ENCODE measurements around the gene PON3.

The PON3 gene

DNA sequence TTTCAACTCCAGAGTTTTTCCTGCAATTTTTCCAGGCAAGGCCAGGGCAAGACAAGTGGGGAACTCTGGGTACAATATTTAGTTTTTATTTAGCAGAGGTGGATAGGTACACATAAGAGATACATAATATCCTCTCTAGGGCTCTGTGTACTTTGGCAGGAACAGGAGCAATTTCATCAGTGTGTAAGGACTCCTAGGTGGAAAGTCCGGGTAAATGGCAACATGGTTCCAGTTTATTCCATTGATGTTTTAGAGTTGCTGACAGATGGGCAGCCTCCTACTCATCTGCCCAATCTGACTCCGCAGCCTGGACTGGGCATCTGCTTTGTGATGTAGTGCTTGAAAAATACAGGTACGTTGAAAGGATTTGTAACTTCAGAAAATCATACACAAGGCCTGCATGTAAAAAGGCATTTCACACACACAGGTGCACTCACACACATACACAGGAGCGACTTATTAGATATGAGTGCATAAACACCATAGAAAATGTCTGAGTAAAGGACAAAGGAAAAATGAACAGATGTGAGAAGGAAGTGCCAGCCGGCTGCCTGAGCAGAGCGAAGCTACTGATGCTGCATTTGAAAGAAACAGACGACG is 77.6 kb downstream of the PON3 start:
- no peaks in the 10 kb centered on the region for H3K9me3 ChIP-seq (ENCODE audit: control insufficient read depth, low read depth, low read length)
- H3K36me3 ChIP-seq (ENCODE audit: control insufficient read depth, low read depth, low read length): no peaks in the 10 kb centered on the region
- no peaks in the 10 kb centered on the region for H3K4me1 ChIP-seq (ENCODE audit: control insufficient read depth, low read depth, low read length)
- H3K27ac ChIP-seq (ENCODE audit: low read length): no peak overlapping the region
- no peak overlapping the region for H3K9ac ChIP-seq (ENCODE audit: low read length)
- H3K27me3 ChIP-seq (ENCODE audit: control insufficient read depth, insufficient read depth, low read length): no peaks in the 10 kb centered on the region
- H3K4me3 ChIP-seq (ENCODE audit: low read length): no peak overlapping the region

DNA sequence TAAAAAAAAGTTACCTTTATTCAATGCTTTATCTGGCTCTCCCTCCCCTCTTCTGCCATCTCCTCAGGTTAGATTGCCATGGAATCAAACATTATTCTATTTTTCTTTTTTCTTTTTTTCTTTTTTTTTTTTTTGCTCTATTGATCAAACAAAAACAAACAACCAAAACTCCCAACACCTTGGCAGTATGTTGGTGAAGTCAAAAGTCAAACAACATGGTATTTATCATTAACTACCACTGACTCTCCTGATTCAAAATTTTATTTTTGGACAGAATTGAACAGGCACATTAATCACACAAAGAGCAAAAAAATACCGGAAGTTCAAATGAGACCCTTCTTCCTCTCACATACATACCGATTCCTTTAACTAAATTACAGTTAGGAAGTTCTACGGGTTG is 78.2 kb downstream of the PON3 start:
- Histone ChIP-seq H3K4me3 (ENCODE audit: low read length) (no peak overlapping the region), H3K27me3 (ENCODE audit: control insufficient read depth, insufficient read depth, low read length) (no peaks in the 10 kb centered on the region), H3K36me3 (ENCODE audit: control insufficient read depth, low read depth, low read length) (no peaks in the 10 kb centered on the region), H3K4me1 (ENCODE audit: control insufficient read depth, low read depth, low read length) (no peaks in the 10 kb centered on the region), H3K27ac (ENCODE audit: low read length) (no peak overlapping the region), H3K9ac (ENCODE audit: low read length) (no peak overlapping the region), H3K9me3 (ENCODE audit: control insufficient read depth, low read depth, low read length) (no peaks in the 10 kb centered on the region)

DNA sequence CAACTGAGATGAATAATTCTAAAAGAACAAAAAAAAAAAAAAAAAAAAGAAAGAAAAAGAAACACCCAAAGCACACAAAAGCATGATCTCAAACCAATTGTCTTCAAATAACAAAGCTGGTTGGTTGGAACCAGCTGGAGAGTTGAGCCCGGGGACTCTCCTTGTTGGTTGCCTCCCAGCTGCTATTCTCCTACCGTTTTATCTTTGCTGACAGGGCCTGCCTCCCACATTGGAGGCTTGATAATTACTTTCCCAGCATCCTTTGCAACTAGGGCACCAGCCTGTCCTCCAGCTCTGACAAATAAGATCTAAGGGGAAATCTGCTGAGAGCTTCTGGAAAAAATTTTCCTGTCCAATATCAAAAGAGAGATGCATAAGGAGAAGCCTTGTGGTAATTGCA is 78.6 kb downstream of the PON3 start:
- Histone ChIP-seq H3K4me3 (ENCODE audit: low read length) (no peak overlapping the region), H3K9me3 (ENCODE audit: control insufficient read depth, low read depth, low read length) (no peaks in the 10 kb centered on the region), H3K9ac (ENCODE audit: low read length) (no peak overlapping the region), H3K27ac (ENCODE audit: low read length) (no peak overlapping the region), H3K4me1 (ENCODE audit: control insufficient read depth, low read depth, low read length) (no peaks in the 10 kb centered on the region), H3K27me3 (ENCODE audit: control insufficient read depth, insufficient read depth, low read length) (no peaks in the 10 kb centered on the region), H3K36me3 (ENCODE audit: control insufficient read depth, low read depth, low read length) (no peaks in the 10 kb centered on the region)

DNA sequence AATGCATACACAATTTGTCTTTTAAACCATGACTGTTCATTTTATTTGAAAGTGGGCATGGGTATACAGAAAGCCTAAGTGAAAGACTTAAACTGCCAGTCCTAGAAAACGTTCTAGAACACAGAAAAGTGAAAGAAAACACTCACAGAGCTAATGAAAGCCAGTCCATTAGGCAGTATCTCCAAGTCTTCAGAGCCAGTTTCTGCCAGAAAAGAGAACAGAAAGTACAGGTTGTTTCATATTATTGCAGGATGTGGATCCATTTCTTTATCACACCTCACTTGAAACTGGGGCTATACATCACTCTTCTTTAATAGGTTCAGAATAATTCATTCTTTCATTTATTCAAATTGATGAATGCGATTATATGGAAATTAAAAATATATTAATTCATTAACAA is 79.6 kb downstream of the PON3 start:
- no peaks in the 10 kb centered on the region for H3K27me3 ChIP-seq (ENCODE audit: control insufficient read depth, insufficient read depth, low read length)
- H3K9me3 ChIP-seq (ENCODE audit: control insufficient read depth, low read depth, low read length): no peaks in the 10 kb centered on the region
- H3K27ac ChIP-seq (ENCODE audit: low read length): no peak overlapping the region
- no peak overlapping the region for H3K9ac ChIP-seq (ENCODE audit: low read length)
- H3K4me3 ChIP-seq (ENCODE audit: low read length): no peak overlapping the region
- no peaks in the 10 kb centered on the region for H3K4me1 ChIP-seq (ENCODE audit: control insufficient read depth, low read depth, low read length)
- H3K36me3 ChIP-seq (ENCODE audit: control insufficient read depth, low read depth, low read length): no peaks in the 10 kb centered on the region

DNA sequence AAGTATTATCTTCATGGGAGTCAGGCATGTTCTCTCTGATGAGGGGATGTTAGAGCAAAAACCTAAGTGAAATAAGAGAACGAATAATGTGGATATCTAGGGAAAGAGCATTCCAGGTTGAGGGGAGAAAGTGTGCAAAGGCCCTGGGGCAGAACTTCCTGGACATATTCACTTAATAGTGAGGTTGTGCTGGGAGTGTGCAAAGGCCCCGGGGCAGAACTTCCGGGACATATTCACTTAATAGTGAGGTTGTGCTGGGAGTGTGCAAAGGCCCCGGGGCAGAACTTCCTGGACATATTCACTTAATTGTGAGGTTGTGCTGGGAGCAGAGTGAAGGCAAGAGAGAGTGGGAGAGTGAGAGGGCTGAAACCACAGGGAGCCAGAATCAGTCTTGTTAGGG is 83.6 kb downstream of the PON3 start:
- no peak overlapping the region for H3K9ac ChIP-seq (ENCODE audit: low read length)
- H3K4me1 ChIP-seq (ENCODE audit: control insufficient read depth, low read depth, low read length): no peaks in the 10 kb centered on the region
- H3K4me3 ChIP-seq (ENCODE audit: low read length): no peak overlapping the region
- no peaks in the 10 kb centered on the region for H3K27me3 ChIP-seq (ENCODE audit: control insufficient read depth, insufficient read depth, low read length)
- H3K27ac ChIP-seq (ENCODE audit: low read length): no peak overlapping the region
- no peaks in the 10 kb centered on the region for H3K9me3 ChIP-seq (ENCODE audit: control insufficient read depth, low read depth, low read length)
- H3K36me3 ChIP-seq (ENCODE audit: control insufficient read depth, low read depth, low read length): no peaks in the 10 kb centered on the region

DNA sequence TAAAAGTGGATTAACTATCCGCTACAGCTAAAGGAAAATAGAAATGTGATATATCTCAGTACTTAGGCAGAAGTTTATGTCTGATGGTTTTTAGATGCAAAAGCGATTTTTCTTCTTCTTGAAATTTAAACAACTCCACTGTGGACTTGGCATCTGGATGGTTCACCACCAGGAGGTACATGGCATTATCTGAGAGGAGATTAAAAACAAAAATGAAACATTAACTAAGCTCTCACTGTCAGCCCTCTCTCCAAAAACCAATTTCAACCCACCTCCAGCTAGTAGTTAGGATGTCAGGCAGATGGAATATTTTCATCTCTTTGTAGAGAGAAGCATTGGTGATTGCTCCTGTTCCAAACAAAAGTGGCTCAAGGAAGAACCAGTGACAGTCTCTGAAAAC is 84.8 kb downstream of the PON3 start:
- no peak overlapping the region for H3K4me3 ChIP-seq (ENCODE audit: low read length)
- H3K36me3 ChIP-seq (ENCODE audit: control insufficient read depth, low read depth, low read length): no peaks in the 10 kb centered on the region
- no peaks in the 10 kb centered on the region for H3K9me3 ChIP-seq (ENCODE audit: control insufficient read depth, low read depth, low read length)
- H3K4me1 ChIP-seq (ENCODE audit: control insufficient read depth, low read depth, low read length): no peaks in the 10 kb centered on the region
- H3K27ac ChIP-seq (ENCODE audit: low read length): no peak overlapping the region
- no peak overlapping the region for H3K9ac ChIP-seq (ENCODE audit: low read length)
- no peaks in the 10 kb centered on the region for H3K27me3 ChIP-seq (ENCODE audit: control insufficient read depth, insufficient read depth, low read length)

DNA sequence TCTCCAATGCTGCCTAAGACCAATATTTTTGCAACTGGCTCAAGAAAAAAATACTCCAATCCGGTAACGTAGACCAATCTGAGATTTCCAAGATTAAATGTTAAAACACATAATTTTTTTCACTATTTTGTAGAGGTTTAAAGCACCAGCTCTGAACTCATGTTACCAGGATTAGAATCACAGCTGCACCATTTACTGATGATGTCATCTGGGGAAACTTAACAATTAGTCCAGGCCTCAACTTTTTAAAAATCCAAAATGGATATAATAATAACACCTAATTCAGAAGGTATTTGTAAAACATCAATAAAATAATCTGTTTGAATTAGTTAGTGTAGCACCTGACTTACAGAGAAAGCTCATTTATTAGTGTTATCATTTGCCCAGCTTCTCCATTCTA is 86.2 kb downstream of the PON3 start:
- H3K9ac ChIP-seq (ENCODE audit: low read length): no peak overlapping the region
- no peak overlapping the region for H3K4me3 ChIP-seq (ENCODE audit: low read length)
- no peaks in the 10 kb centered on the region for H3K4me1 ChIP-seq (ENCODE audit: control insufficient read depth, low read depth, low read length)
- no peaks in the 10 kb centered on the region for H3K36me3 ChIP-seq (ENCODE audit: control insufficient read depth, low read depth, low read length)
- H3K27ac ChIP-seq (ENCODE audit: low read length): no peak overlapping the region
- H3K27me3 ChIP-seq (ENCODE audit: control insufficient read depth, insufficient read depth, low read length): no peaks in the 10 kb centered on the region
- no peaks in the 10 kb centered on the region for H3K9me3 ChIP-seq (ENCODE audit: control insufficient read depth, low read depth, low read length)
